Left lung (tissue), 10 donors: ENCODE results near the gene RNU2-1. TPM values are rescaled to one million over a fixed set of nuclear protein-coding genes. Genes with fewer than 3 reads are reported as not detected.
A peak's percentile ranks its signal among the peaks of the same experiment; 100 is the strongest.
"Not testable (repeated sequence)": the region's sequence is repeated elsewhere in the genome, so short reads cannot be mapped to it uniquely, and the experiment has no call there.

Experiments
- ATAC-seq: fragments of 200-7000 bp; cut with Tn5 transposase; one replicate; pipeline ENCODE4 v1.9.1; 2020; ENCODE audit warnings: moderate library complexity
- DNase-seq, 4 donors: peaks; one replicate each; pipeline ENCODE4 v3.0.0-alpha.2; 2013 to 2020
- H3K27ac ChIP-seq, 2 donors: fragments of 200-600 bp; sonication (generic) in 1 of 2; one replicate each; pipeline versions ENCODE4 v1.5.0 to v1.8.0; 2020 to 2021
- H3K27me3 ChIP-seq, 2 donors: fragments of 200-600 bp; sonication (generic) in 1 of 2; one replicate each; pipeline versions ENCODE4 v1.5.0 to v1.8.0; 2020 to 2021
- H3K36me3 ChIP-seq, 2 donors: fragments of 200-600 bp; sonication (generic) in 1 of 2; one replicate each; pipeline versions ENCODE4 v1.5.0 to v1.8.0; 2020 to 2021
- H3K4me1 ChIP-seq, 2 donors: fragments of 200-600 bp; one replicate each; pipeline ENCODE4 v1.8.0; 2021
- H3K4me3 ChIP-seq, 2 donors: fragments of 200-600 bp; sonication (generic) in 1 of 2; one replicate each; pipeline versions ENCODE4 v1.5.0 to v1.8.0; 2020 to 2021; ENCODE audit warnings: mild to moderate bottlenecking in 1 of 2
- H3K9me3 ChIP-seq, 2 donors: fragments of 200-600 bp; sonication (generic) in 1 of 2; one replicate each; pipeline versions ENCODE4 v1.5.0 to v1.8.0; 2020 to 2021
- intact Hi-C, 2 donors: fragments of 100-400 bp; cut with DNase I; formaldehyde crosslinking; loops; one replicate each; pipeline versions ENCODE4 v1.11.2 to v1.14.2; 2022
- polyA plus RNA-seq, 6 donors: library from polyadenylated mRNA; unstranded; fragments of 120-200 nt; gene quantifications; one replicate each; pipeline ENCODE4 v1.2.1, GENCODE V29; 2013; ENCODE audit not compliant: insufficient read length in 6 of 6
- total RNA-seq, 2 donors: library from RNA; stranded (reverse); fragmentation: NEBNext Ultra II Directional; extraction: Animal tissue kit (Norgen Biotek cat#: 25700); gene quantifications; one replicate each; pipeline ENCODE4 v1.2.1, GENCODE V29; 2021
- TF ChIP-seq, protein P1 (sequence below), 2 donors: fragments of 200-600 bp; sonication (generic) in 1 of 2; IDR thresholded peaks; one replicate each; pipeline versions ENCODE4 v1.5.0 to v1.8.0; 2021; ENCODE audit warnings: antibody characterized with exemption in 2 of 2
- donor health status: DM: no; HTN: yes; CAD: no.
- donor health status: DM: no; HTN: no; CAD: no.

RNU2-1 gene
- total and polyA plus RNA-seq, 8 donors: 1.2 to 6,821 (median 1.9) TPM; not detected in 1

DNA sequence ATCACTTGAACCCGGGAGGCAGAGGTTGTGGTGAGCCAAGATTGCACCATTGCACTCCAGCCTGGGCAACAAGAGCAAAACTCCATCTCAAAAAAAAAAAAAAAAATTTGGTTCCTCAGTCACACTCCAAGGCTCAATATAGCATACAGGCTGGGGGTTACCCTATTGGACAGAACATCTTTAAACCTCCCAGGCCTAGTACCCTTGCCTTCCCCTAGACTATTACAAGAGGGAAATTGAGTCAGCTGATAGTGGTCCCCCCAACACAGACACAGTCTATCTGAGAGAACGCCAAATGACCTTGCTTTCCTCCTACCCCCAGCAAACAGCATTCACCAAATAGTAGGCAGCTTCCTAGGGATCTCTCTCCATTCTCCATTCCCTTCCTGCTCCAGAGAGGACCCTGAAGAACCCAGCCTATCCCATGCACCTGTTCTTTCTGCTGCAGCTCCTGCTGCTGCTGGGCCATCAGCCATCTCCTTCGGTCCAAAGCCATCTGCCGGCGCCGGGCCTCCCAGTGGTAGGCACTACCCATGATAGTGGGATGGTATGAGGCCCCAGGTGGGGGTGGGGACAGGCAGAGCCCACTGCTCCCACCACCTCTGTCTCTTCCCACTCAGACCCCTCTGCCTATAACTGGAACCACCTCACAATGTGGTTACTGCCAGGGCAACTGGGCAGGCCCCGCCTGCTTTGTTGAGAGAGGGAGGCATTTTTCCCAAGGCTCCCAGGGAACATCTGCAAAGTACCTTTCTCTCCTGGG is 5.6 kb downstream of the RNU2-1 start, which contains the start of gene CCDC200:
TSS of gene CCDC200 (minus strand) at position 604 of the 763 bp plus-strand sequence. CDS start at position 535, 69 bp downstream.
- H3K27ac ChIP-seq, ATAC-seq, H3K4me3 ChIP-seq, H3K4me1 ChIP-seq, DNase-seq, H3K27me3 ChIP-seq, intact Hi-C loops, H3K9me3 ChIP-seq: not testable (repeated sequence)
- peaks cover 0 to 37% of the 10 kb centered on the region in 2 donors for H3K36me3 ChIP-seq

DNA sequence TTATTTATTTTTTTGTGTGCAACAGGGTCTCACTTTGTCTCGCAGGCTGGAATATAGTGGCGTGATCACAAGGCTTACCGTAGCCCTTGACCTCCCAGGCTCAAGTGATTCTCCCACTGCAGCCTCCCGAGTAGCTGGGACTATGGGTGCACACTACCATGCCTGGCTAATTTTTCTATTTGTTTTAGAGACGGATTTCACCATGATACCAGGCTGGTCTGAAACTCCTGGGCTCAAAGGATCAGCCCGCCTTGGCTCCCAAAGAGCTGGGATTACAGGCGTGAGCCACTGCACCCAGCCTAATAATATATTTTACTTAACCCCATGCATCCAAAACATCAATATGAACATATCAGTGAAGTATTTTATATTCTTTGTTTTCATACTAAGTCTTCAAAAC is 7.4 kb downstream of the RNU2-1 start:
- TF ChIP-seq, protein P1, sequence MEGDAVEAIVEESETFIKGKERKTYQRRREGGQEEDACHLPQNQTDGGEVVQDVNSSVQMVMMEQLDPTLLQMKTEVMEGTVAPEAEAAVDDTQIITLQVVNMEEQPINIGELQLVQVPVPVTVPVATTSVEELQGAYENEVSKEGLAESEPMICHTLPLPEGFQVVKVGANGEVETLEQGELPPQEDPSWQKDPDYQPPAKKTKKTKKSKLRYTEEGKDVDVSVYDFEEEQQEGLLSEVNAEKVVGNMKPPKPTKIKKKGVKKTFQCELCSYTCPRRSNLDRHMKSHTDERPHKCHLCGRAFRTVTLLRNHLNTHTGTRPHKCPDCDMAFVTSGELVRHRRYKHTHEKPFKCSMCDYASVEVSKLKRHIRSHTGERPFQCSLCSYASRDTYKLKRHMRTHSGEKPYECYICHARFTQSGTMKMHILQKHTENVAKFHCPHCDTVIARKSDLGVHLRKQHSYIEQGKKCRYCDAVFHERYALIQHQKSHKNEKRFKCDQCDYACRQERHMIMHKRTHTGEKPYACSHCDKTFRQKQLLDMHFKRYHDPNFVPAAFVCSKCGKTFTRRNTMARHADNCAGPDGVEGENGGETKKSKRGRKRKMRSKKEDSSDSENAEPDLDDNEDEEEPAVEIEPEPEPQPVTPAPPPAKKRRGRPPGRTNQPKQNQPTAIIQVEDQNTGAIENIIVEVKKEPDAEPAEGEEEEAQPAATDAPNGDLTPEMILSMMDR (IDR thresholded peaks at IDR 0.05): no peak
- ATAC-seq (no peak), DNase-seq (no peak)
- H3K9me3 ChIP-seq: no peaks in the 10 kb centered on the region
- no peak overlapping the region for H3K27ac ChIP-seq
- H3K27me3 ChIP-seq: no peaks in the 10 kb centered on the region
- peaks cover 0 to 46% of the 10 kb centered on the region in 2 donors for H3K36me3 ChIP-seq
- H3K4me3 ChIP-seq: no peak overlapping the region
- intact Hi-C loops: no loop called here
- no peaks in the 10 kb centered on the region for H3K4me1 ChIP-seq

GRCh38 chr17:43224146-43224705 is 9.6 kb downstream of the RNU2-1 start:
- intact Hi-C loops: no loop called here
- Histone ChIP-seq H3K4me1 (no peaks in the 10 kb centered on the region), H3K4me3 (no peak overlapping the region), H3K36me3 (peaks cover 0 to 62% of the 10 kb centered on the region in 2 donors), H3K9me3 (no peaks in the 10 kb centered on the region), H3K27me3 (no peaks in the 10 kb centered on the region), H3K27ac (no peak overlapping the region)
- ATAC-seq: no peak
- DNase-seq: no peak
- TF ChIP-seq, protein P1 (IDR thresholded peaks at IDR 0.05): no peak

- Histone ChIP-seq H3K27ac (no peak overlapping the region), H3K4me3 (no peak overlapping the region), H3K27me3 (no peaks in the 10 kb centered on the region), H3K36me3 (peaks cover 0 to 81% of the 10 kb centered on the region in 2 donors), H3K4me1 (no peaks in the 10 kb centered on the region), H3K9me3 (no peaks in the 10 kb centered on the region)
- intact Hi-C loops: no loop called here
- ATAC-seq (no peak), DNase-seq (no peak)
- TF ChIP-seq, protein P1 (IDR thresholded peaks at IDR 0.05): no peak
Measured at GRCh38 chr17:43220511-43221125, 13.2 kb downstream of the RNU2-1 start.

- ATAC-seq (peak; percentile 38), DNase-seq (no peak)
- no peaks in the 10 kb centered on the region for H3K4me1 ChIP-seq
- H3K9me3 ChIP-seq: no peaks in the 10 kb centered on the region
- no peak overlapping the region for H3K4me3 ChIP-seq
- no peaks in the 10 kb centered on the region for H3K27me3 ChIP-seq
- H3K36me3 ChIP-seq: peaks cover 0 to 84% of the 10 kb centered on the region in 2 donors
- TF ChIP-seq, protein P1 (IDR thresholded peaks at IDR 0.05): no peak
- intact Hi-C loops: no loop called here
- H3K27ac ChIP-seq: no peak overlapping the region
Measured at GRCh38 chr17:43219746-43220380, 13.9 kb downstream of the RNU2-1 start.
